ENCODE results near the gene RILPL2. TPM values are rescaled to one million over a fixed set of nuclear protein-coding genes. Genes with fewer than 3 reads are reported as not detected.
"Not testable (repeated sequence)": the region's sequence is repeated elsewhere in the genome, so short reads cannot be mapped to it uniquely, and the experiment has no call there.

RILPL2 gene
- total RNA-seq, 2 experiments from 2014 or later, result 8.9 to 9.0 TPM

- ChIA-PET CTCF (interaction anchor here (0.7 kb wide), 1 partner anchor 927 kb away, joined by 3 read pairs; no protein-coding TSS in a partner anchor), POLR2A (interaction anchor here (1.0 kb wide), 1 partner anchor 12 kb away, joined by 3 read pairs; no protein-coding TSS in a partner anchor)
Measured at GRCh38 chr12:123471374-123472068, 35.0 kb upstream of the RILPL2 start.

GRCh38 chr12:123469978-123470377 lies 33.5 kb upstream of the RILPL2 start:
- peaks cover 12% of the 10 kb centered on the region for H3K4me1 Mint-ChIP-seq

More at GRCh38 chr12:123471374-123472068, 35.0 kb upstream of the RILPL2 start:
- Mint-ChIP-seq H3K4me1 (peaks cover 13% of the 10 kb centered on the region), H3K36me3 (ENCODE audit: low read depth) (peaks cover 22% of the 10 kb centered on the region), H3K4me3 (no peak overlapping the region), H3K27me3 (no peaks in the 10 kb centered on the region), H3K9me3 (no peaks in the 10 kb centered on the region), H3K27ac (no peak overlapping the region)
- no peak for DNase-seq

GRCh38 chr12:123468786-123469185 lies 32.3 kb upstream of the RILPL2 start:
- Mint-ChIP-seq H3K36me3 (ENCODE audit: low read depth) (peaks cover 36% of the 10 kb centered on the region), H3K27me3 (no peaks in the 10 kb centered on the region), H3K4me1 (peaks cover 6% of the 10 kb centered on the region), H3K27ac (no peak overlapping the region), H3K9me3 (no peaks in the 10 kb centered on the region), H3K4me3 (no peak overlapping the region)
- POLR2A ChIA-PET, result interaction anchor here (1.2 to 1.3 kb wide), 2 partner anchors 8 to 10 kb away, joined by 3 to 6 read pairs; partner anchors contain the start of gene SNRNP35
- CTCF ChIA-PET, result interaction anchor here (1.2 to 1.5 kb wide), 4 partner anchors 10 to 135 kb away, joined by 3 to 6 read pairs (median 4); partner anchors contain the start of gene SNRNP35
- no peak for DNase-seq

More at GRCh38 chr12:123469978-123470377, 33.5 kb upstream of the RILPL2 start:
- Mint-ChIP-seq H3K4me3 (no peak overlapping the region), H3K36me3 (ENCODE audit: low read depth) (peaks cover 36% of the 10 kb centered on the region), H3K27me3 (no peaks in the 10 kb centered on the region), H3K27ac (no peak overlapping the region), H3K9me3 (no peaks in the 10 kb centered on the region)
- ChIA-PET CTCF (interaction anchor here (1.5 kb wide), 1 partner anchor 11 kb away, joined by 6 read pairs; the partner anchor contains the start of gene SNRNP35), POLR2A (interaction anchor here (0.6 to 1.2 kb wide), 2 partner anchors 10 kb away, joined by 3 read pairs; no protein-coding TSS in a partner anchor)
- DNase-seq, result no peak

- CTCF ChIA-PET, result no interaction called here
Measured at GRCh38 chr12:123465084-123465483, 28.6 kb upstream of the RILPL2 start.

GRCh38 chr12:123463174-123463573 lies 26.7 kb upstream of the RILPL2 start:
- H3K27ac Mint-ChIP-seq, POLR2A ChIA-PET, H3K27me3 Mint-ChIP-seq, DNase-seq, H3K9me3 Mint-ChIP-seq, H3K4me3 Mint-ChIP-seq: not testable (repeated sequence)
- Mint-ChIP-seq H3K36me3 (ENCODE audit: low read depth) (peaks cover 53% of the 10 kb centered on the region), H3K4me1 (peaks cover 29% of the 10 kb centered on the region)
- CTCF ChIA-PET, result interaction anchor here (0.6 kb wide), 1 partner anchor 120 kb away, joined by 5 read pairs; no protein-coding TSS in a partner anchor

More at GRCh38 chr12:123465084-123465483, 28.6 kb upstream of the RILPL2 start:
- H3K9me3 Mint-ChIP-seq, result no peaks in the 10 kb centered on the region
- no peak overlapping the region for H3K27ac Mint-ChIP-seq
- H3K27me3 Mint-ChIP-seq, result no peaks in the 10 kb centered on the region
- DNase-seq, result no peak
- H3K4me3 Mint-ChIP-seq, result no peak overlapping the region
- H3K36me3 Mint-ChIP-seq (ENCODE audit: low read depth), result peaks cover 46% of the 10 kb centered on the region
- POLR2A ChIA-PET, result no interaction called here
- H3K4me1 Mint-ChIP-seq, result peaks cover 21% of the 10 kb centered on the region

- ChIA-PET CTCF (interaction anchor here (0.8 to 2.1 kb wide), 5 partner anchors 9 to 93 kb away, joined by 3 to 8 read pairs (median 5); partner anchors contain the start of gene KMT5A), POLR2A (interaction anchor here (0.7 to 4.4 kb wide), 25 partner anchors 9 to 484 kb away, joined by 3 to 48 read pairs (median 4); partner anchors contain the start of genes DDX55, KMT5A, MPHOSPH9 and MTRFR)
- H3K9me3 Mint-ChIP-seq, result no peaks in the 10 kb centered on the region
- H3K36me3 Mint-ChIP-seq (ENCODE audit: low read depth), result peaks cover 30% of the 10 kb centered on the region
- DNase-seq, result peak; percentile 86
- no peaks in the 10 kb centered on the region for H3K27me3 Mint-ChIP-seq
- H3K27ac Mint-ChIP-seq, result peak within 1 kb of the TSS; percentile 99
- peaks cover 23% of the 10 kb centered on the region for H3K4me1 Mint-ChIP-seq
- peak within 1 kb of the TSS; percentile 94 for H3K4me3 Mint-ChIP-seq
Measured at GRCh38 chr12:123457980-123458779, 21.7 kb upstream of the RILPL2 start, which contains the start of gene SNRNP35. SNRNP35 (plus strand) TSS chr12:123458139; CDS start chr12:123465541, 7,402 bp downstream.

GRCh38 chr12:123453165-123453564 lies 16.7 kb upstream of the RILPL2 start:
- Mint-ChIP-seq H3K9me3 (no peaks in the 10 kb centered on the region), H3K27me3 (no peaks in the 10 kb centered on the region), H3K36me3 (ENCODE audit: low read depth) (peaks cover 2% of the 10 kb centered on the region), H3K4me3 (no peak overlapping the region), H3K27ac (no peak overlapping the region), H3K4me1 (peaks cover 20% of the 10 kb centered on the region)
- no peak for DNase-seq
- ChIA-PET POLR2A (no interaction called here), CTCF (no interaction called here)

GRCh38 chr12:123452276-123452550 lies 15.7 kb upstream of the RILPL2 start:
- not testable (repeated sequence) for H3K4me3 Mint-ChIP-seq; H3K27me3 Mint-ChIP-seq; H3K27ac Mint-ChIP-seq; H3K36me3 Mint-ChIP-seq (ENCODE audit: low read depth); H3K9me3 Mint-ChIP-seq; DNase-seq
- peaks cover 24% of the 10 kb centered on the region for H3K4me1 Mint-ChIP-seq
- ChIA-PET CTCF (interaction anchor here (0.6 to 1.0 kb wide), 4 partner anchors 12 to 216 kb away, joined by 3 read pairs; partner anchors contain the start of genes RILPL2 and SBNO1), POLR2A (interaction anchor here (0.8 to 5.6 kb wide), 4 partner anchors 9 to 150 kb away, joined by 3 to 58 read pairs (median 4); partner anchors contain the start of genes DDX55 and RILPL2)

GRCh38 chr12:123450636-123451035 lies 14.2 kb upstream of the RILPL2 start:
- POLR2A ChIA-PET, result interaction anchor here (3.7 to 5.6 kb wide), 2 partner anchors 8 to 17 kb away, joined by 46 to 58 read pairs; partner anchors contain the start of genes RILPL2 and SNRNP35
- Mint-ChIP-seq H3K4me1 (peaks cover 33% of the 10 kb centered on the region), H3K4me3 (no peak overlapping the region), H3K36me3 (ENCODE audit: low read depth) (no peaks in the 10 kb centered on the region), H3K9me3 (no peaks in the 10 kb centered on the region), H3K27me3 (no peaks in the 10 kb centered on the region), H3K27ac (no peak overlapping the region)
- CTCF ChIA-PET, result interaction anchor here (0.7 kb wide), 1 partner anchor 14 kb away, joined by 4 read pairs; the partner anchor contains the start of gene RILPL2
- DNase-seq, result no peak

- POLR2A ChIA-PET, result interaction anchor here (2.2 to 5.6 kb wide), 3 partner anchors 9 to 16 kb away, joined by 8 to 58 read pairs (median 46); partner anchors contain the start of genes RILPL2 and SNRNP35
Measured at GRCh38 chr12:123449856-123450255, 13.4 kb upstream of the RILPL2 start.

GRCh38 chr12:123449249-123449733 lies 12.8 kb upstream of the RILPL2 start:
- H3K9me3 Mint-ChIP-seq, result no peaks in the 10 kb centered on the region
- peaks cover 37% of the 10 kb centered on the region for H3K4me1 Mint-ChIP-seq
- H3K36me3 Mint-ChIP-seq (ENCODE audit: low read depth), result no peaks in the 10 kb centered on the region
- CTCF ChIA-PET, result interaction anchor here (0.8 to 2.2 kb wide), 7 partner anchors 9 to 132 kb away, joined by 3 to 9 read pairs (median 4); partner anchors contain the start of genes KMT5A, SBNO1 and SNRNP35
- POLR2A ChIA-PET, result interaction anchor here (1.1 to 5.6 kb wide), 8 partner anchors 9 to 84 kb away, joined by 3 to 58 read pairs (median 9); partner anchors contain the start of genes KMT5A, RILPL2, SBNO1 and SNRNP35
- H3K27me3 Mint-ChIP-seq, result no peaks in the 10 kb centered on the region
- H3K27ac Mint-ChIP-seq, result peak overlapping the region; percentile 95
- no peak for DNase-seq
- H3K4me3 Mint-ChIP-seq, result peak overlapping the region; percentile 35

More at GRCh38 chr12:123449856-123450255, 13.4 kb upstream of the RILPL2 start:
- Mint-ChIP-seq H3K4me3 (no peak overlapping the region), H3K4me1 (peaks cover 37% of the 10 kb centered on the region), H3K27me3 (no peaks in the 10 kb centered on the region), H3K36me3 (ENCODE audit: low read depth) (no peaks in the 10 kb centered on the region), H3K9me3 (no peaks in the 10 kb centered on the region), H3K27ac (peak overlapping the region; percentile 95)
- DNase-seq, result no peak
- CTCF ChIA-PET, result interaction anchor here (1.7 to 2.2 kb wide), 2 partner anchors 8 to 84 kb away, joined by 8 to 9 read pairs; partner anchors contain the start of genes SBNO1 and SNRNP35

GRCh38 chr12:123446333-123446713 lies 9.8 kb upstream of the RILPL2 start:
- DNase-seq, result no peak
- Mint-ChIP-seq H3K27me3 (no peaks in the 10 kb centered on the region), H3K27ac (peak overlapping the region; percentile 65), H3K36me3 (ENCODE audit: low read depth) (no peaks in the 10 kb centered on the region), H3K4me1 (peaks cover 44% of the 10 kb centered on the region), H3K9me3 (no peaks in the 10 kb centered on the region), H3K4me3 (no peak overlapping the region)
- ChIA-PET POLR2A (interaction anchor here (0.6 to 1.6 kb wide), 6 partner anchors 10 to 213 kb away, joined by 3 to 16 read pairs (median 4); partner anchors contain the start of genes MPHOSPH9, MTRFR, RILPL2 and SNRNP35), CTCF (no interaction called here)

Data from activated CD4-positive, alpha-beta memory T cell treated with anti-CD3 and anti-CD28 coated beads, Interleukin-2, amount 10 ng/mL, durations not matched to agents 7 days and 5 days (primary cell).